AG09309 (cell line): ENCODE results near the gene MRPL23.

Experiments used
- DNase-seq: peaks from one replicate; pipeline ENCODE4 v3.0.0-alpha.2; 2010; ENCODE audit warnings: low read depth
- H3K4me3 ChIP-seq: 2 replicates; pipeline ENCODE4 v1.5.1; 2011; ENCODE audit warnings: mild to moderate bottlenecking, low read depth, low read length, moderate library complexity; ENCODE audit not compliant: control insufficient read depth
- TF ChIP-seq, protein P1 (sequence below): IDR thresholded peaks from 2 replicates; pipeline ENCODE4 v1.5.1; 2011; ENCODE audit warnings: mild to moderate bottlenecking, low read depth, low read length, inconsistent platforms; ENCODE audit not compliant: insufficient read depth, control insufficient read depth; ENCODE audit errors: missing control alignments

Gene MRPL23

DNA sequence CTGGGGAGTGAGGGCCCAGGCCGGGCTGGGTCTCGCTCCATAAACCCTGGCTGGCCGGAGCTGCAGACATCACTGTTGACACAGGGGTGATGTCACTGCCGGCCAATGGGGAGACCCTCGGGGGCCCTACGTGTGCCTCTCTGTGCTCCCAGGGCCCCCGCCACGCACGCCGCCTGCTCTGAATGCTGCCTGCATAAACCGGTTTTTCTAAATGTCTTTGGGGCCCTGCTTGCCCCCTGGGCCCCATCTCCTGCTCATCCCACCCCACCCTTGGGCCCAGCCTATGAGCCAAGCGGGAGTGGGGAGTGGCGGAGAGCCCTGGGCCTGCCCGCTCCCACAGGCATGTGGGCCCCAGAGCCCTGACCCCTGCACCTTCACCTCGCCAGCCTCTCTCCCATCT is 42.8 kb downstream of the MRPL23 start:
- no peak for DNase-seq
- TF ChIP-seq, protein P1, sequence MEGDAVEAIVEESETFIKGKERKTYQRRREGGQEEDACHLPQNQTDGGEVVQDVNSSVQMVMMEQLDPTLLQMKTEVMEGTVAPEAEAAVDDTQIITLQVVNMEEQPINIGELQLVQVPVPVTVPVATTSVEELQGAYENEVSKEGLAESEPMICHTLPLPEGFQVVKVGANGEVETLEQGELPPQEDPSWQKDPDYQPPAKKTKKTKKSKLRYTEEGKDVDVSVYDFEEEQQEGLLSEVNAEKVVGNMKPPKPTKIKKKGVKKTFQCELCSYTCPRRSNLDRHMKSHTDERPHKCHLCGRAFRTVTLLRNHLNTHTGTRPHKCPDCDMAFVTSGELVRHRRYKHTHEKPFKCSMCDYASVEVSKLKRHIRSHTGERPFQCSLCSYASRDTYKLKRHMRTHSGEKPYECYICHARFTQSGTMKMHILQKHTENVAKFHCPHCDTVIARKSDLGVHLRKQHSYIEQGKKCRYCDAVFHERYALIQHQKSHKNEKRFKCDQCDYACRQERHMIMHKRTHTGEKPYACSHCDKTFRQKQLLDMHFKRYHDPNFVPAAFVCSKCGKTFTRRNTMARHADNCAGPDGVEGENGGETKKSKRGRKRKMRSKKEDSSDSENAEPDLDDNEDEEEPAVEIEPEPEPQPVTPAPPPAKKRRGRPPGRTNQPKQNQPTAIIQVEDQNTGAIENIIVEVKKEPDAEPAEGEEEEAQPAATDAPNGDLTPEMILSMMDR: no peak
- H3K4me3 ChIP-seq: no peak overlapping the region

DNA sequence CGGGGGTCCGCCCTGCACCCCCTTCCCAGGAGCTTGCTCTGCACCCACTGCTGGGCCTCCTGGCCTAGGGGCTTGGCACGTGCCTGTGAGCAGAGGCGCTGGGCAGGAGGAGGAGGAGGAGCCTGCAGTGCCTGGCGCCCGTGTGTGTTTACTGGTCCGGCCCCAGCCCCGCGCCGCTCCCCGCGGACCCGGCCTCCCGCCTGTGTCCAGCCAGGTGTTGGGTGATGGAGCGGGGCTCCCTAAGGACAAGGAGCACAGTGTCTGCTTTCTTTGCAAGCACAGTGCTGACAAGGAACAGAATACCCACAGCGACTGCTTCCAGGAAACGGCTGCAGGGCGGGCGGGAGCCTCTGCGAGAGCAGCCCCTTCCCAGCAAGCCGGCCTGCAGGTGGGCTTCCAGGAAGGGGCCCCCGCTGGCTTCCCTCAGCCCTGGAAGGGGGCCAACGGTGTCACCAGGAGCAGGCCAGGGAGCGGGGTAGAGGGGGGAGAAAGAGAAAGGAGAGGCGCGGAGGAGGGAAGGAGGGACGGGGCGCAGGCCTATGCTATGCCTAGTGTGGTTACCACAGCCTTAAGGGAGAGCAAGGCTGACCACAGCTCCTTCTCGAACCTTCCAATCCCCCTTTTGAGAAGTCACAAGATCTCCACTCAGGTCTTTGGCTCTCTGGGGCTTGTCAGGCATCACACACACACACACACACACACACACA is 43.9 kb downstream of the MRPL23 start:
- no peak for DNase-seq
- H3K4me3 ChIP-seq: no peak overlapping the region
- TF ChIP-seq, protein P1: no peak

DNA sequence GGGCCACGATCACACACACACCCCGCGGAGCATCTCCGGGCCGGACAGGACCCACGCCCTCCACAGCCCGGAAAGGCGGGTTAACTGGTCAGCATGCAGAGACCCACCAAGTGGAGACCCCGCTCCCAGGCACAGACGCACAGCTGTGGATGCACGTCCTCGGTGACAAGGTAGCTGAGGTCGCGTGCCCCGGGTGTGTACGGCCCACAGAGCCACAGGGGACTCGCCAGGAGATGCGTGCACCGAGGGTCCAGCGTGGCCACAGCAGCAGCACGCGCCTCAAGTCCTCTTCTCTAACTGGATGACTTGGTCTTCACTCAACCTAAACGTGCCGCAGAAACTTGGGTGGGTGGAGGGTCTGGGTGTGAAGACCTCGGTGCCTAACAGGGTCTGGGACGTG is 45.0 kb downstream of the MRPL23 start:
- no peak for DNase-seq
- TF ChIP-seq, protein P1: no peak

DNA sequence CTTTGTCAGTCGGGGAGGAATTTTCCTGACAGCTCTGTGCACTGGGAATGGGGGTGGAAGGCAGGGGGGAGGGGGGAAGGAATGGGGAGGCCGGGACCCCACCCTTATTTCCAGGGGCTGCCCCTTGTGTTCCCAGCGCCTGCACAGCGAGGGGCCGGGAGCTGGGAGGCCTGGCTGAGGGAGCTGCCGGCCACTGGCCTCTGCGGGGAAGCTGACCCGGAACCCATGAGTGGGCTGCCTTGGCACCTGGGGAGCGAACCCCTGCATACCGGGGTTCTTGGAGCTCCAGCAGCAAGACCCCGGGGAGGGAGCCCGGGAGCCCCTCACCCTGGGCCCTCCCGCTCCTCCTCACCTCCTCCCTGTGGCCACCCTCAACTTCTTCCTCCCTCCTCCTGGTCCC is 47.0 kb downstream of the MRPL23 start:
- no peak for DNase-seq
- TF ChIP-seq, protein P1: no peak
- H3K4me3 ChIP-seq: no peak overlapping the region

More for the DNA sequence above, 45.0 kb downstream of the MRPL23 start:
- no peak overlapping the region for H3K4me3 ChIP-seq

DNA sequence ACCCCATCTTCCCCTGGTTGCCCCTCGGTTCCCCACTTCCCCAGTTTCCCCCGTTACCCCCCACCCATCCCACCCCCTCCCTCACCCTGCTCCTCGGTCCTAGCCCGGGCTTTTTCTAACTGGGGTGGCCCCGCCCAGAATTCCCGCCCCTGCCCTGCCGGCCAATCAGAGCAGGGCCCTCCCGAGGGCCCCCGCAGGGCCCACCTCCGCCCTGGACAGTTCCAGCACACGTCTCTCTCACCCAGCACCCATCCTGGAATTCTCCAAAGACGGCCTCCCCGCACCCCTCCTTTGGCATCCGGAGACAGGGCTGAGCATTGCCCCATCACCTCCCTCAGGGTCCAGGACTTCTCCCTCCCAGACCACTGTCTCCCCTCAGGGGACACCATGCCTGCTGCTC is 50.6 kb downstream of the MRPL23 start, which contains the start of gene H19:
H19 (minus strand) TSS at position 88 of the 400 bp plus-strand sequence.
- H3K4me3 ChIP-seq: no peak within 1 kb of the TSS
- DNase-seq: no peak
- TF ChIP-seq, protein P1: no peak

DNA sequence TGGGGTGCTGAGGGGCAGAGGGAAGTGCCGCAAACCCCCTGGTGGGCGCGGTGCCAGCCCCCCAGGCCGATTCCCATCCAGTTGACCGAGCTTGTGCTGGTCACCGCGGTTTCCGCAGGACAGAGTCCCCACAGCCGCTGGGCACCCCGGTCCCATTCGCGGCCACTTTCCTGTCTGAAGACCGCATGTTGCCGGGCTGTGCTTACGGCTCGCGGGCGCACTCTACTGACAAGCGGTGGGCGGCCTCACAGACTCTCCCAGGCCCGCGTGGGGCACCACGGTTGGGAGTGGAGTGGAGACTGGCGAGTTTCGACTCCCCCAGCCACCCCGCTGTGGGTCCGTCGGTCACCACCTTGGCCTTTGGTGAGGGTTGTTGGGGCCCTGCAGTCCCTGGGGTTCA is 51.2 kb downstream of the MRPL23 start:
- TF ChIP-seq, protein P1: no peak
- no peak overlapping the region for H3K4me3 ChIP-seq
- no peak for DNase-seq

DNA sequence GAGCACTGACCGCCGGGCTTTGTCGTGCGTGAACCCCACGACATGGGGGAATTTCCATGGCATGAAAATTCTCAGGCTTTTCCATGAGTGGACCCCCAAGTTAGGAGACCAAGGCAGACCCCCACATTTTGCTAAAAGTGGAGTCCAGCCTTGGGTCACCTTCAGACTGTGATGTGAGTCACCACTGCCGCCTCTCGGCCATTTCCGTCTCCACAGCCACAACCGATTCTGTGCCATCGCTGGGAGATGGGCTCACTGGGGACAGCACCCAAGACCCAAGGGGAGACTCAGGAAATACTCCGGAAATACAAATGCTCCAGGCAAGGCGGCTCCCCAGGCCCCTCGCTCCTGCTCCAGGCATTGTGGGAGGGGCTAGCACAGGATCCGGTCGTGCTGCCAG is 51.7 kb downstream of the MRPL23 start:
- TF ChIP-seq, protein P1: no peak
- no peak for DNase-seq
- H3K4me3 ChIP-seq: no peak overlapping the region
